HepG2 (cell line): Measurements from ENCODE around the gene CDKN2AIP.

Source experiments
- CTCF ChIP-seq: sonication (generic); formaldehyde crosslinking; IDR thresholded peaks from 2 replicates; pipeline ENCODE4 v1.5.0; 2020; ENCODE audit warnings: mild to moderate bottlenecking, missing genetic modification reagents, moderate library complexity
- FOXJ3 ChIP-seq: sonication (generic); formaldehyde crosslinking; IDR thresholded peaks from 2 replicates; pipeline ENCODE4 v1.4.0; 2020; ENCODE audit warnings: missing genetic modification reagents, mild to moderate bottlenecking, borderline replicate concordance
- MAX ChIP-seq: IDR thresholded peaks from 2 replicates; pipeline ENCODE4 v1.6.1; 2012; ENCODE audit warnings: inconsistent platforms
- MTF1 ChIP-seq: sonication (generic); formaldehyde crosslinking; IDR thresholded peaks from 2 replicates; pipeline ENCODE4 v1.5.0; 2020; ENCODE audit warnings: missing genetic modification reagents
- PHF21A ChIP-seq: sonication (generic); formaldehyde crosslinking; IDR thresholded peaks from 2 replicates; pipeline ENCODE4 v1.5.0; 2020; ENCODE audit warnings: mild to moderate bottlenecking, missing genetic modification reagents
- RAD21 ChIP-seq: fragments of 450-650 bp; formaldehyde crosslinking; IDR thresholded peaks from 2 replicates; pipeline ENCODE4 v1.5.0; 2020; ENCODE audit warnings: mild to moderate bottlenecking
- RFX1 ChIP-seq: fragments of 450-650 bp; IDR thresholded peaks from 2 replicates; pipeline ENCODE4 v1.6.1; 2017
- RXRA ChIP-seq: sonication (generic); formaldehyde crosslinking; IDR thresholded peaks from 2 replicates; pipeline ENCODE4 v1.5.1; 2020; ENCODE audit warnings: missing genetic modification reagents
- SUZ12 ChIP-seq: fragments of 150-350 bp; IDR thresholded peaks from 2 replicates; pipeline ENCODE4 v1.6.1; 2014; ENCODE audit warnings: low read depth, low read length
- ZNF274 ChIP-seq: sonication (generic); formaldehyde crosslinking; IDR thresholded peaks from 2 replicates; pipeline ENCODE4 v1.5.1; 2020; ENCODE audit warnings: mild to moderate bottlenecking, missing genetic modification reagents
- ZNF3 ChIP-seq: IDR thresholded peaks from 2 replicates; pipeline ENCODE4 v1.7.0; 2017; ENCODE audit warnings: inconsistent platforms
- ZNF329 ChIP-seq: sonication (generic); formaldehyde crosslinking; IDR thresholded peaks from 2 replicates; pipeline ENCODE4 v1.9.0; 2021; ENCODE audit warnings: low read depth, mild to moderate bottlenecking, missing genetic modification reagents
- ZNF362 ChIP-seq: sonication (generic); formaldehyde crosslinking; IDR thresholded peaks from 2 replicates; pipeline ENCODE4 v1.4.0; 2020; ENCODE audit warnings: missing genetic modification reagents, mild to moderate bottlenecking, borderline replicate concordance

- TF ChIP-seq ZNF362 (CRISPR knock-in tag) (no peak), RAD21 (CRISPR knock-in tag) (no peak), MTF1 (CRISPR knock-in tag) (no peak), SUZ12 (no peak), MAX (no peak), FOXJ3 (no peak), RFX1 (no peak), ZNF329 (CRISPR knock-in tag) (no peak), RXRA (CRISPR knock-in tag) (no peak), PHF21A (CRISPR knock-in tag) (no peak), ZNF274 (CRISPR knock-in tag) (no peak), ZNF3 (no peak), CTCF (CRISPR knock-in tag) (no peak)
Observed at GRCh38 chr4:183400035-183400434, 44.4 kb upstream of the CDKN2AIP start.
